SIG-M5 (cell line): Measurements from ENCODE around the gene ARHGAP21.

Source experiments
- DNase-seq: peaks from one replicate; lab custom pipeline; 2025; lab: John Stamatoyannopoulos, UW

The ARHGAP21 gene

GRCh38 chr10:24574161-24574560 is 149.5 kb downstream of the ARHGAP21 start:
- no peak for DNase-seq

- no peak for DNase-seq
Measured at GRCh38 chr10:24571870-24572450, 151.7 kb downstream of the ARHGAP21 start.

GRCh38 chr10:24570658-24571426 is 152.8 kb downstream of the ARHGAP21 start:
- no peak for DNase-seq

- no peak for DNase-seq
Measured at GRCh38 chr10:24569828-24570657, 153.6 kb downstream of the ARHGAP21 start.

- DNase-seq: no peak
Measured at GRCh38 chr10:24569330-24569796, 154.3 kb downstream of the ARHGAP21 start.

GRCh38 chr10:24568042-24568441 is 155.6 kb downstream of the ARHGAP21 start:
- DNase-seq: no peak

- DNase-seq: no peak
Measured at GRCh38 chr10:24561453-24561852, 162.2 kb downstream of the ARHGAP21 start.

- no peak for DNase-seq
Measured at GRCh38 chr10:24556750-24557742, 166.6 kb downstream of the ARHGAP21 start.

- DNase-seq: no peak
Measured at GRCh38 chr10:24556126-24556749, 167.4 kb downstream of the ARHGAP21 start.

- no peak for DNase-seq
Measured at GRCh38 chr10:24554036-24554435, 169.7 kb downstream of the ARHGAP21 start.

- no peak for DNase-seq
Measured at GRCh38 chr10:24553051-24553612, 170.6 kb downstream of the ARHGAP21 start.

- no peak for DNase-seq
Measured at GRCh38 chr10:24552346-24553016, 171.2 kb downstream of the ARHGAP21 start.

GRCh38 chr10:24551161-24551560 is 172.5 kb downstream of the ARHGAP21 start:
- DNase-seq: no peak

- DNase-seq: no peak
Measured at GRCh38 chr10:24550680-24551079, 173.0 kb downstream of the ARHGAP21 start.

GRCh38 chr10:24545585-24545984 is 178.1 kb downstream of the ARHGAP21 start:
- DNase-seq: no peak

GRCh38 chr10:24544776-24545175 is 178.9 kb downstream of the ARHGAP21 start:
- no peak for DNase-seq

- no peak for DNase-seq
Measured at GRCh38 chr10:24542314-24543270, 181.1 kb downstream of the ARHGAP21 start.

GRCh38 chr10:24541239-24541753 is 182.4 kb downstream of the ARHGAP21 start:
- DNase-seq: no peak

- DNase-seq: no peak
Measured at GRCh38 chr10:24536636-24537035, 187.1 kb downstream of the ARHGAP21 start.
